Activated CD8-positive, alpha-beta memory T cell treated with anti-CD3 and anti-CD28 coated beads for 1 hour (primary cell): Measurements from ENCODE around the gene DEDD.

Experiments used
- DNase-seq, 2 donors: peaks; one replicate each; pipeline ENCODE4 v3.0.0-alpha.2; 2020; ENCODE audit warnings: low read depth in 1 of 2; ENCODE audit errors: extremely low read depth in 1 of 2

Gene DEDD

GRCh38 chr1:161095230-161095629, 37.2 kb downstream of the DEDD start:
- DNase-seq: no peak

DNA sequence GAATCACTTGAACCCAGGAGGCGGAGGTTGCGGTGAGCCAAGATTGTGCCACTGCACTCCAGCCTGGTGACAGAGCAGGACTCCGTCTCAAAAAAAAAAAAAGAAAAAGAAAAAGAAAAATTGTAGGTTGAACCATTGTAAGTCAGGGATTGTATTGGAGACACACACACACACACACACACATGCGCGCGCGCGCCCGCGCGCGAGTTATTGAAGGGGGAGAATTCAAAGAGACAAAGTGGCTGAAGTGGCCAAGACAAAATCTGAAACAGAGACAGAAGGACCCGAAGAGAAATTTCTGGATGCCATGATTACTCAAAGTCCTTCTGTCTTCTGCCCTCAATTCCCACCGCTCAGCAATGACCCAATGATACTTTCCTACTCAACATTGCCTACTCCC, 38.0 kb downstream of the DEDD start:
- no peak for DNase-seq

- DNase-seq: no peak
These were observed 39.8 kb downstream of the DEDD start for GRCh38 chr1:161092621-161093028.

- no peak for DNase-seq
These were observed 40.5 kb downstream of the DEDD start for GRCh38 chr1:161091796-161092507.

DNA sequence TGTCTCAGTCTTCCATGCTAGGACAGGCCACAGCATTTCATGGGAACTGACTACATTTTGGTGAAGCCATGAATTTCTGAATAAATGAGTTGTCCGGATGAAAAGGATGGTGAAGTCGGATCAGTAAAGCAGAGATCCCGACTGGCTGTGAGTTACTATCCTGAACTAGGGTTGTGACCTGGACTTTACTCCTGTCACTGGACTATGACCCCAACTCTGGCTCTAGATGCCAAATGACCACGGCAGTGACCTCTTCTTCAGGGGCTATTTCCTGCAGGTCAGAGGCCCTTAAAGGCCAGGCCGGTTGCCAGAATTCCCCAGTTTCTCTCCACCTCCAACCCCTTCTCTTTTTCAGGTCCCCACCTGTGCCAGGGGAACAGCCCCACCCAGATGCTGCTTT, 41.4 kb downstream of the DEDD start:
- DNase-seq: no peak

DNA sequence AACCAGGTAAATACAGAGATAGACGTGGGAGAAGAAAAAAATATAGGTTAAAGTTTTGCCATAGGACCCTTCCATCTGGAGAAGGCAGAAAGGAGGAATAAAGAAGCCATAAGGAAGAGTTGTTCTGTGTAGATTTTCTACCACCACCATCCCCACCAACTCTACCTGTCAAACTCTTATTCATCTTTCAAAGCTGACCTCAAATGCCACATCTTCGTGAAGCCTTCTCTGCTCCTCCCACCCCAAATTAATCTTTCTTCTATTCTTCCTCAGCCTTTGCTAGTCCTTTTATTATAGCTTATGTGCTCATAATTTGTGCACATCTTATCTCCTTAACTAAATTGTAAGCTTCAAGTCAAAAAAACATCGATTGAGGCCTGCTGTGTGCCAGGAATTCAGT, 41.9 kb downstream of the DEDD start:
- DNase-seq: no peak

DNA sequence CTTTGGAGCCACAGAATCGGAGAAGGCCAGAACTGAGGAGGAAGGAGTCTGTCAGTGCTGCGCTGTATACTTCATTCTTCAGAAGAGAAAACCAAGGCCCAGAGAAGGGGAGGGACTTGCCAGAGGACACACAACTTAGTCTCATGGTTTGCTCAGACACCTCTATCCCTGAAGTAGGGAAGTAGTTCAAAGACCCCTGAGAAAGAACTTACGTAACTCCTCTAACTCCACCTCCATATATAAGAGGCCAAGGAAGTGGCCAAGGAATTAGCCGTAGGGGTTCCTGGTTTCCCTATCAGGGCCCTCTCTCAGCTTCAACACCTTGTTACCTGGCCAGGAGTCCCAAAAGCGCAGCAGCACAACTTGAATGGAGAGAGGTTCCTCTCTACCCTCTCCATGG, 42.5 kb downstream of the DEDD start:
- DNase-seq: no peak

DNA sequence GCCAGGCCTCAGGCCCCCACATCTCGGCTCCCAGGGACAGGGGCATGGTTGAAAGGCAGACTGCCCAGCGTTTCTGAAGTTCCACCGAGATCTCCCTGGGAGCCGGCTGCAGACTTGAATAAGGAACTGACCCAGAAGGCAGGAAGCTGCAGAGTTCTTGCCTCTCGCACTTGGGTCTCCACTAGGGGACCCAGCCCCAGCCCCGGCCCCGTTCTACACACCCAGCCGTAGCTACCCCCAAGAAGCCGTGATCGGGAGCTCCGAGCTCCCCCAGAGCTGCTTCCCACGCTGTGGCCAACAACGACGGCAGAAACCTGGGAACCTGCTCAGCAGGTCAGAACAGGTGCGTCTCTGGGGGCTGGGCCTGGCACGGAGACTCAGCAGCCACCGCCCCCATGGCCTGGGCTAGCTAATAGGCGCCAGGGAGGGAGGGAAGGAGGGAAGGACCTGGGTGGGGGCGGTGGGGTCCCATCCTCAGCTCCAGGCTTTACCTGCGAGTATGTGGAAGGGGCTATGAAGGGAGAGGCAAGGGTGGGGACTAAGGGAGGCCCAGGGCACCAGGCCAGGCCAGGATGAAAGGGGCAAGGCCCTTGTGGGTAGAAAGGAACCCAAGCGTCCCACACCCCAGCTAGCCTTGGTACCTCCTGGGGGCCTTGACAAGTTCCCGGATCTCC, 43.1 kb downstream of the DEDD start, which contains the start of gene NECTIN4:
Gene NECTIN4, minus strand, starts transcription at position 308 of the 674 bp plus-strand sequence. Its CDS starts 262 bp downstream, at position 46.
- DNase-seq: no peak

- no peak for DNase-seq
These were observed 43.8 kb downstream of the DEDD start for GRCh38 chr1:161088587-161089110.

GRCh38 chr1:161086457-161086856, 46.0 kb downstream of the DEDD start:
- DNase-seq: no peak

GRCh38 chr1:161085165-161085564, 47.3 kb downstream of the DEDD start:
- no peak for DNase-seq

DNA sequence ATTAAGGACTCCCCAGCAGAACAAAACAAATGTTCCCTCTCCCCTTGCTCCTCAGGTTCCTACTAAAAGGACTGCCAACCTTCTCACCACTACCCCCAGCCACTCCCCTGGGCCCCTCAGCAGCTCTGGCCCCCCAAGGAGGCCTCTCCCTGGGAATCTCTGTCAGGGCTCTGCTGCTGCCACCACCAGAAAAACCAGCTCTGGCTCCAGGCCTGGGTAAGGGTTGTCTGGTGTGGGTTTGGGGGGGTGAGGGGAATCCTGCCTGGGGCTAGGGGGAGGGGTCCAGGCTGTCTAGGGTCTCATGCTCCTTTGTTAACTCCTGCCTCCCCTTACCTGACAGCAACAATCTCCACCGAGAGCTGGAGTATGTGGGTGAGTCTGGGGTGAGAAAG, 47.9 kb downstream of the DEDD start:
- no peak for DNase-seq

- no peak for DNase-seq
These were observed 48.5 kb downstream of the DEDD start for GRCh38 chr1:161083748-161084596.

GRCh38 chr1:161082996-161083747, 49.3 kb downstream of the DEDD start:
- DNase-seq: no peak

- no peak for DNase-seq
These were observed 50.0 kb downstream of the DEDD start for GRCh38 chr1:161082483-161082882.

DNA sequence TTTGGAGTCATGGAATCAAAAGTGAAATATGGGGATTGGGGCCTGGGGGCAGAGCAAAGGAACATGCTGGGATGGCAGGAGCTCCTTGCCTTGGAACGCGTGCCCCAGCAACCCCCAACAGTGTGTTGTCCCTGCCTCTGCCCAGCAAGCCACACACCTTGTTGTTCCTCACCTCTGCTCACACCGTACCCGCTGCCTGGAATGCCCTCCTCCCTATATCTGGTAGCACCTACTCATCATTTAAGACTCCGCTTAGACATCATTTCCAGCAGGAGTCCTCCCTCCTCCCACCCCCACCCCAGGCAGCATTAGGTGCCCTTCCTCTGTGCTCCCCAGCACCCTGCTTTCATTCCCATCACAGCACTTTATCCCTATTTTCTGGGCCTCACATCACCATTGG, 50.9 kb downstream of the DEDD start:
- DNase-seq: no peak

- DNase-seq: no peak
These were observed 51.7 kb downstream of the DEDD start for GRCh38 chr1:161080441-161081405.

DNA sequence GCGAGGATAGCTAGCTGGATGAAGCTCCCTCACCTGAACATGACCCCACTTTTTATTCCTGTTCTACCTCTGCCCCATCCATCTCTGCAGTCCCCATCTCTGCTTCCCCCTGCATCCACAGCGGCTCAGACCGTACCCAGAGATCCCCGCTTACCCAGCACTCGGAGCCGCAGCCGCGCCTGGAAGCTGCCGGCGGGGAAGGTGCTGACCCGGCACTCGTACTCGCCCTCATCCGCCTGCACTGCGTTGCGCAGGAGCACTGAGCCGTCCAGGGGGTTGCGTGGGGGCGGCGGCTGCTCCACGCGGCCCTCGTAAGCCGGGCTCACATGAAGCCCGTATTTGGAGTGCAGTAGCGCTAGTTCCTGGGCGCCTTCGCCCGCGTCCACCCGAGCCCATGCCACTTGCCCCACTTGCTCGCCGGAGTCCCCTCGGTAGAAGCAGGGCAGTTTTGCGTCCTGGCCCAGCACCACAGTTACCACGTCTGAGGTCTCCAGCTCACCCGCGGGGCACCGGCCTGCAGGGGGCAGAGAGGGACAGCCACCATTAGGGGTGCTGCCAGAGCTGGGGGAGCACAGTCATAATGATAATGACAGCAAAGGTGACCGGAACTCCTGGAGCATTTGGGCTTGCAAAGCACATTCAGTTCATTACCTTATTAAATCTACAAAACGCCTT, 52.9 kb downstream of the DEDD start:
- DNase-seq: no peak

DNA sequence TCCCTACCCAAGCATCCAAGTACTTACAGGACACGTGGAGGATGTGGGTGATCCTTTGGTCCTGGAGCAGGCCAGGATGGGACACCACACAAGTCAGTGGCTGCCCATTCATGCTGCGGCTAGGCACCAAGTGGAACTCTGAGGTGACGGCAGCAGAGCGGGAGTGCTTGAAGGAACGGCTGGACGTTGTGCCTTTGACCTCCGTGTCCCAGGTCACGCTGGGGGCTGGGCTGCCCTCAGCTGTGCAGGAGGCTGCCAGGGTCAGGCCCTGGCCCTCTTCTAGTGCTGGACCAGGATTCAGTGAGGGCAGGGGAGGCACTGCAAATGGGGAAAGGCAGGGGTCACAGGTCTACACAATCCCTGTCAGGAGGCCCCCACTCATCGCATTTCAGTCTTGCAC, 55.0 kb downstream of the DEDD start:
- DNase-seq: no peak
